ENCODE measurements around the gene TTC29. TPM values are rescaled to one million over a fixed set of nuclear protein-coding genes. Genes with fewer than 3 reads are reported as not detected.

The TTC29 gene
- total RNA-seq = not detected

- ATAC-seq (peak; percentile 100), DNase-seq (ENCODE audit: low spot score) (peak; percentile 96)
- intact Hi-C loops (cut with DNase I) = no loop called here
Observed at GRCh38 chr4:146945556-146946374, at the start of gene TTC29. TTC29 (minus strand) TSS chr4:146945864; CDS start chr4:146939895, 5,969 bp downstream.

GRCh38 chr4:146981651-146982050 lies 36.0 kb upstream of the TTC29 start:
- no peak for DNase-seq (ENCODE audit: low spot score)
- intact Hi-C loops (cut with DNase I) = no loop called here
- ATAC-seq = peak; percentile 49

- intact Hi-C loops (cut with DNase I) = no loop called here
- ATAC-seq = no peak
- DNase-seq (ENCODE audit: low spot score) = no peak
Observed at GRCh38 chr4:146978641-146979040, 33.0 kb upstream of the TTC29 start.

- ATAC-seq (no peak), DNase-seq (ENCODE audit: low spot score) (no peak)
- intact Hi-C loops (cut with DNase I) = no loop called here
Observed at GRCh38 chr4:146976145-146976544, 30.5 kb upstream of the TTC29 start.

GRCh38 chr4:146975527-146975926 lies 29.9 kb upstream of the TTC29 start:
- DNase-seq (ENCODE audit: low spot score) (no peak), ATAC-seq (no peak)
- intact Hi-C loops (cut with DNase I) = no loop called here

GRCh38 chr4:146975036-146975435 lies 29.4 kb upstream of the TTC29 start:
- intact Hi-C loops (cut with DNase I) = no loop called here
- ATAC-seq = no peak
- no peak for DNase-seq (ENCODE audit: low spot score)

GRCh38 chr4:146972036-146972435 lies 26.4 kb upstream of the TTC29 start:
- no peak for ATAC-seq
- intact Hi-C loops (cut with DNase I) = no loop called here
- no peak for DNase-seq (ENCODE audit: low spot score)

GRCh38 chr4:146969126-146969525 lies 23.5 kb upstream of the TTC29 start:
- intact Hi-C loops (cut with DNase I) = no loop called here
- no peak for ATAC-seq
- DNase-seq (ENCODE audit: low spot score) = no peak

- intact Hi-C loops (cut with DNase I) = no loop called here
- DNase-seq (ENCODE audit: low spot score) = no peak
- ATAC-seq = no peak
Observed at GRCh38 chr4:146960634-146961033, 15.0 kb upstream of the TTC29 start.

- intact Hi-C loops (cut with DNase I) = no loop called here
- no peak for ATAC-seq
- no peak for DNase-seq (ENCODE audit: low spot score)
Observed at GRCh38 chr4:146959692-146960091, 14.0 kb upstream of the TTC29 start.

- no peak for DNase-seq (ENCODE audit: low spot score)
- intact Hi-C loops (cut with DNase I) = no loop called here
- no peak for ATAC-seq
Observed at GRCh38 chr4:146957237-146957636, 11.6 kb upstream of the TTC29 start.

- intact Hi-C loops (cut with DNase I) = no loop called here
- DNase-seq (ENCODE audit: low spot score) (no peak), ATAC-seq (no peak)
Observed at GRCh38 chr4:146952896-146953295, 7.2 kb upstream of the TTC29 start.

GRCh38 chr4:146949559-146949958 lies 3.9 kb upstream of the TTC29 start:
- intact Hi-C loops (cut with DNase I) = no loop called here
- DNase-seq (ENCODE audit: low spot score) = no peak

GRCh38 chr4:146943691-146944375 lies 1.8 kb downstream of the TTC29 start:
- ATAC-seq = no peak

More at GRCh38 chr4:146949559-146949958, 3.9 kb upstream of the TTC29 start:
- ATAC-seq = no peak

GRCh38 chr4:146932116-146932515 lies 13.5 kb downstream of the TTC29 start:
- DNase-seq (ENCODE audit: low spot score) (no peak), ATAC-seq (no peak)
- intact Hi-C loops (cut with DNase I) = no loop called here

More at GRCh38 chr4:146943691-146944375, 1.8 kb downstream of the TTC29 start:
- intact Hi-C loops (cut with DNase I) = no loop called here
- no peak for DNase-seq (ENCODE audit: low spot score)

- intact Hi-C loops (cut with DNase I) = no loop called here
Observed at GRCh38 chr4:146930673-146931072, 15.0 kb downstream of the TTC29 start.

GRCh38 chr4:146927695-146928094 lies 18.0 kb downstream of the TTC29 start:
- DNase-seq (ENCODE audit: low spot score) (no peak), ATAC-seq (no peak)
- intact Hi-C loops (cut with DNase I) = no loop called here

More at GRCh38 chr4:146930673-146931072, 15.0 kb downstream of the TTC29 start:
- DNase-seq (ENCODE audit: low spot score) (no peak), ATAC-seq (no peak)

- DNase-seq (ENCODE audit: low spot score) = no peak
- ATAC-seq = no peak
- intact Hi-C loops (cut with DNase I) = no loop called here
Observed at GRCh38 chr4:146916479-146917076, 29.1 kb downstream of the TTC29 start.

- intact Hi-C loops (cut with DNase I) = no loop called here
- ATAC-seq = no peak
- no peak for DNase-seq (ENCODE audit: low spot score)
Observed at GRCh38 chr4:146915132-146915531, 30.5 kb downstream of the TTC29 start.

- intact Hi-C loops (cut with DNase I) = no loop called here
- no peak for ATAC-seq
- no peak for DNase-seq (ENCODE audit: low spot score)
Observed at GRCh38 chr4:146900295-146900694, 45.4 kb downstream of the TTC29 start.
